GM21526 (cell line): ENCODE results near the gene GPBP1L1.
"Not testable (repeated sequence)": the region's sequence is repeated elsewhere in the genome, so short reads cannot be mapped to it uniquely, and the experiment has no call there.

Experiments
- ATAC-seq: cut with Tn5 transposase; IDR thresholded peaks from one replicate; pipeline ENCODE4 v1.9.1; 2021; ENCODE audit warnings: moderate library complexity; ENCODE audit not compliant: unreplicated experiment, low FRiP score

Gene GPBP1L1, protein sequence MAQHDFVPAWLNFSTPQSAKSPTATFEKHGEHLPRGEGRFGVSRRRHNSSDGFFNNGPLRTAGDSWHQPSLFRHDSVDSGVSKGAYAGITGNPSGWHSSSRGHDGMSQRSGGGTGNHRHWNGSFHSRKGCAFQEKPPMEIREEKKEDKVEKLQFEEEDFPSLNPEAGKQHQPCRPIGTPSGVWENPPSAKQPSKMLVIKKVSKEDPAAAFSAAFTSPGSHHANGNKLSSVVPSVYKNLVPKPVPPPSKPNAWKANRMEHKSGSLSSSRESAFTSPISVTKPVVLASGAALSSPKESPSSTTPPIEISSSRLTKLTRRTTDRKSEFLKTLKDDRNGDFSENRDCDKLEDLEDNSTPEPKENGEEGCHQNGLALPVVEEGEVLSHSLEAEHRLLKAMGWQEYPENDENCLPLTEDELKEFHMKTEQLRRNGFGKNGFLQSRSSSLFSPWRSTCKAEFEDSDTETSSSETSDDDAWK

DNA sequence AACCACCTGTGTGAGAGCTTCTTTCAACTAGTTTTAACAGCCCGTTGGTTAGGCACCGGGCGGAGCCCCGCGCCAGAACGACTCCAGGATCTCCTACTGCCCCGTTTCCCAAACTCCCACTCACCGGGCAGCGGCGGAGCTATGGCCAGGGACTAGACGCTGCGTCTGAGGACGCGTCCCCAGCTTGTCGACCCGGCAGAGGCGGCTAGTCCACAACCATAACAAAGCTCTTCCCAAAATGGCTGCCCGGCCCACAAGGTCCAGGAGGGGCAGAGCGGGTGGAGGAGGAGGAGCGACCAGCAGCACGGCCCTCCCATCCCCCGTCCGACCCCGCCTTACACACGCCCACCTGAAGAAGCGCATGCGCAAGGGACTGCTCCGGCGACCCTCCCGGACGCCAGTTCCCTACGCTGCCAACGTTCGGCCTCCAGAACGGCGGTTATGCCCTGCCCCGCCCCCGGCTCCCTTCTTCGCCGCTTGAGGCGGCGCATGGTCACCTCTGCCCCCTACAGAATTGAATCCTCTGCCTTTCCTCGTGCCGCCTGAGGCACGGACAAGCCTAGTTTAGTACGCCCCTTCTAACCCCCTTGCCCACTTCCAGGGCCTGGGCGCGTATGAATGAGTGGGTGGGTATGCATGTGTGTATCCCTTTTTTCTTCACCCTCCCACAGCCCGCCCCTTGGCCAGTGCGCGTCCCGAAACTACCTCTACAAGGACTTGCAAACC, at the start of gene GPBP1L1:
Gene GPBP1L1 (minus strand): TSS at position 246 of the 726 bp plus-strand sequence. CDS start 27,446 bp downstream, outside the sequence.
- peak; percentile 43 for ATAC-seq

DNA sequence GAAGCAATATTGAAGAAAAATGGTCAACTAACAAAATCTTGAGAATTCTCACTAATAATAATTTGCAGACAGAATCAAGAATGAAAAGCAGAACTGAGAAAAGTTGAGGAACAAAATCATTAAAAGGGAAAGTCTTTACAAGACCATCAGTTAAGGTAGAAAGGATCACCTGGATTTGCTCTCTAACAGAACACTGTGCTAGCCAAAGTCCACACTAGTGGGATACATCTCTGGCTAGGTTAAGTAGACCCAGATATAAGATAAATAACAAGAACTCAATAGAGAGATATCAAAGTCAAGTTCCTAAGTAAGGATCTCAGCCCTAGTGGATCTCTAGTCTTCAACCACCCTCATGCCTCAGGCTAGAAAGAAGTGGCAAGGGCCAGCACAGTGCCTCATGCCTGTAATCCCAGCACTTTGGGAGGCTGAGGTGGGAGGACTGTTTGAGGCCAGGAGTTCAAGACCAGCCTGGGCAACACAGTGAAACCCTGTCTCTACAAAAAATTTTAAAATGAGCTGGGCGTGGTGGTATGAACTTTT, 44.5 kb upstream of the GPBP1L1 start:
- ATAC-seq: no peak

DNA sequence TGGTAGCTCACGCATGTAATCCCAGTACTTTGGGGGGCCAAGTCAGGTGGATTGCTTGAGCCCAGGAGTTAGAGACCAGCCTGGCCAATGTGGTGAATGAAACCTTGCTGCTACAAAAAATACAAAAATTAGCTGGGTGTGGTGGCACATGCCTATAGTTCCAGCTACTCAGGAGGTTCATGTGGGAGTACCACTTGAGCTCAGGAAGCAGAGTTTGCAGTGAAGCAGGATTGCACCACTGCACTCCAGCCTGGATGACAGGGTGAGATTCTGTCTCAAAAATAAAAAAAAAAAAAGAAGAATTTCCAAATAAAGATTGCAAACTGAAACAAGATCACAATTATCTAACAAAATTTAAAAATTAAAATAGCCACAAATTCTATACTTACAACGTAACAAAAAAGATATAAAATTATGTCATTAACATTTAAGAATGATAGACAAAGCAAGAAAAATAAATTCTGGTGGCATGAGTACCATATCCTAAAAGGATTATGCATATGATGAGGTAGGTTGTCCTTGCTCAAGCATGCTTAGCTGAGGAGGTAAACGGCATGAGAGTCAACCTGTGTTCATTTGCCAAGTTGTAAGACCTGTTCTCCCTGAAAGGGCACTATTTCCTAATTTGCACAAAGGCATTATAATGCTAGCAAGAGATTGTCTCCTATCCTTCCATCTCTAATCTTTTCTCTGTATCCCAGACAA, 43.9 kb upstream of the GPBP1L1 start:
- ATAC-seq: no peak

DNA sequence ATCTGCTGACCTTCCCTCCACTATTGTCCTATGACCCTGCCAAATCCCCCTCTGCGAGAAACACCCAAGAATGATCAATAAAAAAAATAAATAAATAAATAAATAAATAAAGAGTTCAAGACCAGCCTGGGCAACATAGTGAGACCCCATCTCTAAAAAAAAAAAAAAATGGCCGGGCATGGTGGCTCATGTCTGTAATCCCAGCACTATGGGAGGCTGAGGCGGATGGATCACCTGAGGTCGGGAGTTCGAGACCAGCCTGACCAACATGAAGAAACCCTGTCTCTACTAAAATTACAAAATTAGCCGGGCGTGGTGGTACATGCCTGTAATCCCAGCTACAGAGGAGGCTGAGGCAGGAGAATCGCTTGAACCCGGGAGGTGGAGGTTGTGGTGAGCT, 39.7 kb upstream of the GPBP1L1 start:
- ATAC-seq: not testable (repeated sequence)

DNA sequence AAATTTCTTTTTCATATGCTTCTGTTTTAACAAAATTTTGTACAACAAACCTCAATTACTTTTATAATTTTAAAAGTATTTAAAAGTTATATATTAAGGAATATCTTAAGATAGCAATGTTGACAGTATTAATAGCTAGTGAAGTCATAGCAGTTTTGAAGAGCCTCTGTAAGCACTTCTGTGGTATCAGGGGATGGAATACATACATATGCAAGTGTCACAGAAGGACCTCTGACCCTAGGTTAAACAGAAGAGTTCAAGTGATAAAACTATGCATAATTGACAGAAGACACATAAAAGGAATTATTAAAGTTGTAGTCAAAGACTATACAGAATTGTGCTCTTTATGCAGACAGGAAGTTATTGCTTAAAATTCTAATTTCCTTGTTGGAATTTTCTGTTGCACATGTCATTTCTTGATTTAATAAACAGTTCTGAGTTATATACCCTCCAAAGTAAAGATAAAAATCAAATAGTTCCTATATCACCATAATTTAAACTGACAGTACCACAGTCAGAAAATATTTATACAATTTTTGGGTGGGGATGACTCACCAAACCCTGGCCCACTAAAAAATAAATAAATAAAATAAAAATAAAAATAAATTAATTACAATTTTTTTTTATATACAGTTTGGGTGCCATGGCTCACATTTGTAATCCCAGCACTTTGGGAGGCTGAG, 37.1 kb upstream of the GPBP1L1 start:
- no peak for ATAC-seq

DNA sequence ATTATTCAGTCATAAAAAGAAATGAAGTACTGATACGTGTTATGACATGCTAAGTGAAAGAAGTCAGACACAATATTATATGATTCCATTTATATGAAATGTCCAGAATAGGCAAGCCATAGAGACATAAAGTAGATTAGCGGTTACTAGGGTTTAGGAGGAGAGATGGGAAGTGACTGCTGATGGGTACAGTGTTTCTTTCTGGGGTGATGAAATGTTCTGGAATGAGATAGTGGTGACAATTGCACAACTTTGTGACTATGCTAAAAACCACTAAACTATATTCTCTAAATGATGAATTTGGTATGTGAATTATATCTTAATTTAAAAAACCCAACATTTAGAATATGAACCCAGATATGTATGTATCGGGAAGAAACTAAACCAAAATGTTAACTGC, 36.5 kb upstream of the GPBP1L1 start:
- no peak for ATAC-seq

DNA sequence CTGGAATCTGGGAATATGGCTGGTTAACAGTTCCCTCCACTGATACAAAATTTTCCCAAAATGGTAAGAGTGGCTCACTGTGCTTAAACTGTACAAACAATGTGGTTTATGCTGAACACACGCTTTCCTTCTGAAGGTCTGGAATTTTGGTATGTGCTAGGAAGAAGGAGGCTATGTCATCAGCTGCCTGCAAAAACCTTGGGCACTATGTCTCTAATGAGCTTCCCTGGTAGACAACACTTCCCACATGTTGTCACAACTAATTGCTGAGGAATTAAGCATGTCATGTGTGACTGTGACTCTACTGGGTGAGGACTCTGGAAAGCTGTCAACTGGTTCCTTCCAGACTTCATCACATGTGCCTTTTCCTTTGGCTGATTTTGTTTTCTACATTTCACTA, 34.9 kb upstream of the GPBP1L1 start:
- no peak for ATAC-seq

DNA sequence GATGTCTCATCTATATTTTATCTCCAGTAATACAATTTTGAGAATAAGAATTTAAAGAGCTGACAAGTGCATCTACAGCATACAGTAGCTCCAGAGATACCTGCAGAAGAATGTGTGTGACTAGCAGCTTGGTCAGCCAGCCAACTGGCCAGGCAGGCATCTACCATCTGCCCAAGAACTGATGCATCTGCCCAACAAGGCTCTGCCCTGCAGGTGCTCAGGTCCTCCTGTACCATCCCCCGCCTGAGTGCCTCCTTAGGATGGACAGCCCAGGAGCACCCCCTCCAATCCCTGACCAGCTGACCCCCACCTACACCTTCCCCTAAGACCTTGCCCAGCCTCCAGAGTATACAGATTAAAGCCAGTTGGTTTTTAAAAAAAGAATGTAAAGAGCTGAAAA, 32.0 kb upstream of the GPBP1L1 start:
- ATAC-seq: no peak

DNA sequence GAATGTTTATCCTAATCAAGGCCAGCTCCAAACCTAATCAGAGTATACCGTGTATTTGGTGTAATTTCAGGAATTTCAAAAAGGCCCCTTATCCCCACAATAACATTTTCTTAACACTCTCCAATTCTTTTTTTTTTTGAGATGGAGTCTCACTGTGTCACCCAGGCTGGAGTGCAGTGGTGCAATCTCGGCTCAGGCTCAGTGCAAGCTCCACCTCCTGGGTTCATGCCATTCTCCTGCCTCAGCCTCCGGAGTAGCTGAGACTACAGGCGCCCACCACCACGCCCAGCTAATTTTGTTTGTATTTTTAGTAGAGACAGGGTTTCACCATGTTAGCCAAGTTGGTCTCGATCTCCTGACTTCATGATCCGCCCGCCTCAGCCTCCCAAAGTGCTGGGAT, 31.1 kb upstream of the GPBP1L1 start:
- ATAC-seq: not testable (repeated sequence)

DNA sequence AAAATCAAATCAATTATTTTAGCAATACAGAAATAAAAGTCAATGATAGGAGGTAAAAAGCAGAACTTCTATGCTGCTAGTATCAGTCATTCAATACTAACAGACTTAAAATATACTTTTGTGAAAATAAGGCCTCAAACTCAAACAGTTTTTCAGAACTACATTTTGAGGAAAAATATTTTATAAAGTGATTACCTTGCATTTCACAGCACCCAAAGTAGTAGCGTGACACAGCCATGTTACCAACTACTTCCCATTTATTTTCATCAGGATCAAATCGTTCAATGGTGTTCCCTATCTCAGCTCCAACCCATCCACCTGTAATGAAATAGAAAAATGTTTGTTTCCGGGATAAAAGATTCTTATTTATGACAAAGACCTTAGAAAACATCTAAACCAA, 30.4 kb upstream of the GPBP1L1 start:
- no peak for ATAC-seq

DNA sequence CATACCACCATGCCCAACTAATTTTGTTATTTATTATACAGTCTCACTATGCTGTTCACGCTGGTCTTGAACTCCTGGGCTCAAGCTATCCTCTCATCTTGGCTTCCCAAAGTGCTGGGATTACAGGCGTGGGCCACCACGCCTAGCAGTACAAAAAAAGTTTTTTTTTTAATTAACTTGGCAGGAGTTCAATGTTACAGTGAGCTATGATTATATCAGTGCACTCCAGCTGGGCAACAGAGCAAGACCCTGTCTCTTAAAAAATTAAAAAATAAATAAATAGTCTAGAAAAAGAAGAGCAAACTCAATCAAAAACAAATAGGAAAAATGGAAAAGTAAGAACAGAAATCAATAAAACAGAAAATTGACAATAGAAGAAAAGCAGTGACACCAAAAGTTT, 27.4 kb upstream of the GPBP1L1 start:
- ATAC-seq: no peak

DNA sequence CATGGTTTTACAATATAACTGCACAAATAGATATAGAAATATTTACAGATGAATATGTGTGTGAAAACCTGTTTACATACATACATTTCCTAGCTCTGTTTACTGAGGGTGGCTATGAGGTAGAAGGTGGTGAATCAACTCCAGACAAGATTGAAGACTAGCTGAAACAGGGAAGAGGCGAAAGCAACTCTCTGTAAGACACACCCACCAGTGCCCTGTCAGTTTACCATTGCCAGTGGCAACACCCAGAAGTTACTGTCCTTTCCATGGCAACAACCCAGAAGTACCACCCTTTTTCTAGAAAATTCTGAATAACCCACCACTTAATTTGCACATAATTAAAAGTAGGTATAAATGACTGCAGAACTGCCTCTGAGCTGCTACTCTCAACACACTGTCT, 18.3 kb upstream of the GPBP1L1 start:
- no peak for ATAC-seq

DNA sequence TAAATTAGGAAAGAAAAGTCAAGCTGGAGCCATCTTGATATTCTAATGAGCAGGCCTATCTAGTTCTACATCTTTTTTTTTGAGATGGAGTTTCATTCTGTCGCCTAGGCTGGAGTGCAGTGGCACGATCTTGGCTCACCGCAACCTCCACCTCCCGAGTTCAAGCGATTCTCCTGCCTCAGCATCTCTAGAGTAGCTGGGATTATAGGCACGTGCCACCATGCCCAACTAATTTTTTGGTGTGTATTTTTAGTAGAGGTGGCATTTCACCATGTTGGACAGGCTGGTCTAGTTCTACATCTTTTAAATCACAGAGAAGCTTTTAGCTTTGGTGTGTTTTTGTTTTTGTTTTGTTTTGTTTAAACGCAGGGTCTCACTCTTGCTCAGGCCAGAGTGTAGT, 8.5 kb upstream of the GPBP1L1 start:
- ATAC-seq: no peak

DNA sequence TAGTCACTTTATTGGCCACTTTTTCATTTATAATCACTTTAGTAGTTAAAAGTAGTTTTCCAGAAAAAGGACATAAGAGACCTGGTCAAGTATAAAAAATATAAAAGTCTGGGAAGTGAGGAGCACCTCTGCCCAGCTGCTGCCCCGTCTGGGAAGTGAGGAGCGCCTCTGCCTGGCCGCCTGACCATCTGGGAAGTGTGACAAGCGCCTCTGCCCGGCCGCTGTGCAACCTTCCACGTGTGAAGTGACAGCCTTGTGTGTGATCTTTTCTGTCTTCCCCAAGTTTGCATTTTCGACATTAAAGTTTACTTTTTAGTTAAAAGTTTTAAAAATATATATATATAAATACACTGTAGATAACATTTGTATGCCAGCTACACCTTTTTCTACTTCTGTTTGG, 7.5 kb upstream of the GPBP1L1 start:
- not testable (repeated sequence) for ATAC-seq

DNA sequence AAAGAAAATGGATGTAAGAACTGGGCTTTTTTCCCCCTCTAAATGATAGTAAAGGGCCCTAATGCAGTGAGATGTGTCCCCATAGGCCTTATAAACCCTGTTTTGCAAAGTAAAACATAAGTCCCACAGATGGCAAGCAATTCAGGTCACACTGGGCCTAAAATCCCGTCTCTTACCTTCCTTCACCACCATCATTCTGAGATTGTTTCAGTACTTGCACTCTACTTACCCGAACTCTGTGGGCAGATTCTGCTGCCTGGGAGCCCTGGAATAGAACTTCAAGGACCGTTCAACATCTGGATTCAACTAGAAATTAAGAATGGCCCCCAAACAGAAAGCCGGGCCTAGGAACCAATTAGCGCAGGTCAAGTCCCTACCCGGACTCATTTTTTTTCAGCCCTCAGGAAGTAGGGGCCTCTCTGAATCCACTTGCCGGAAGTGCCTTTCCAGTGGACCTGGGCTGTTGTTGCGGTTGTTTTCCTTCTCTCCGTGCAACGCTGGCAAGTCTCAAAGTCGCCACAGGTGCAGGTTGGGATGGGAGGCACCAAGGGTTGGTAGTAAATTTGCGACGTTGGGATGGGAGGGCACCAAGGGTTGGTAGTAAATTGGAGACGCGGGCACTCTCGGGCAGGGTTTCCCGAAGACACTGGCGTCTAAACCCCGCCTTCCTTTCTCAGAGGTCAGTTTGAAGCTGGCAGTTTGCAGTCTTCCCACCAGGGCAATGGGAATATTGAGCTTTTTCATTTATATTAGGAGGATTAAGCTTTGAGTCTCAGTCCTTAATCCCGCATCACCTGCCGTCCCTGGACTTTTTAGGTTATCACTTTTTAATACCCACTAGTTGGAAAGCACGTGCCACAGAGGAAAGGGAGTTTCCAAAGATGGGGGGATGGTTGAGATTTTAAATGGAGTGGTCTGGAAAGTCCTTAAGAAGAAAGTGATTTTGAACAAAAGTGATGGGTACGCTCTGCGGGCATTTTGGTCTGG, 1.7 kb upstream of the GPBP1L1 start, which contains the start of gene TMEM69:
Gene TMEM69 (plus strand): TSS at position 428 of the 987 bp plus-strand sequence. CDS start 2,888 bp downstream, outside the sequence.
- peak; percentile 28 for ATAC-seq

DNA sequence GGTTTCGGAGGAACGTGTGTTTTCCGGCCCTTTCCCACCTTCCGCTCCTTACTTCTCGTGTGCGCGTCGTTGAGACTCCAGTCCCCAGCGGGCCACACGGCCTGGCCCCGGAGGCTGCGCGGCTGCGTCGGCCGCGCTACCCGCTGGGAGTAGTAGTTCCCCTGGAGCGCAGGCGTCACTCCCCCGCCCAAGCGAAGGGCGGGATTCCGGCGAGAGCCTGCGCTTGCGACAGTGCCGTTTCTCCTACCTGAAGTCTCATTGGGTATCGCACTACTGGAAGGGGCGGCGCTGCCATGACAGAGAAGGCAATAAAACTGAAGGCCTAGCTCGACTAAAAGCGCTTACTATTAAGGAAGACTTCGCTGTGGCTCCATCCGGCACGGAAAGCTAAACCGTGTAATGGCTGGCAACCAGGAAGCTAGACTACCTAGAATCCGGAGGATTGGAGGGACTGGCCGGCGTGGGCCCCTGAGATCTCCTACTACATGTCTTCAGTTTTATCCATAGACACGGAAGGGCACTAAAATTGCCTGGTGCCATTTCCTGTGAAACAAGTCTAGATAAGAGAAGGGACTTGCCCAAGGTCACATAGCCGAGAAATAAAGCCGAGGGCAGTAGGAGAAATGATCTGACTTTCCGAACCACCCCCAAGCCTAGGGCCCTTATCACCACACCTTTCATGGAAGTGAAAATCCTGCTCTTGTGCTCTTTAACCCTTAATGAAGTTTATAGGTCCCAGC, 851 bp upstream of the GPBP1L1 start:
- ATAC-seq: peak; percentile 74

DNA sequence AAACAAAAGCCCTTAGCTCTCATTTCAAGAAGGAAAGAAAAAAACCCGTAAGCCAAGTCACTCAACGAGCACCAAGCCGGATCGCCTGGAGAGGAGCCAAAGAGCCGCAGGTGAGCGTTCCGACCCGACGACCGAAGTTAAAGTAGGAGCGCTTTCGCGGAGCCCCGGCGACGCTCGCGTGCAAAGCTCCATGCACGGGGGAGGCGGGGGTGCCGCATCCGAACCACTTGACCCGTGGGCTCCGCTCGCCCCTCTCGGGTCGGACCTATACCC, 382 bp downstream of the GPBP1L1 start:
- peak; percentile 19 for ATAC-seq

DNA sequence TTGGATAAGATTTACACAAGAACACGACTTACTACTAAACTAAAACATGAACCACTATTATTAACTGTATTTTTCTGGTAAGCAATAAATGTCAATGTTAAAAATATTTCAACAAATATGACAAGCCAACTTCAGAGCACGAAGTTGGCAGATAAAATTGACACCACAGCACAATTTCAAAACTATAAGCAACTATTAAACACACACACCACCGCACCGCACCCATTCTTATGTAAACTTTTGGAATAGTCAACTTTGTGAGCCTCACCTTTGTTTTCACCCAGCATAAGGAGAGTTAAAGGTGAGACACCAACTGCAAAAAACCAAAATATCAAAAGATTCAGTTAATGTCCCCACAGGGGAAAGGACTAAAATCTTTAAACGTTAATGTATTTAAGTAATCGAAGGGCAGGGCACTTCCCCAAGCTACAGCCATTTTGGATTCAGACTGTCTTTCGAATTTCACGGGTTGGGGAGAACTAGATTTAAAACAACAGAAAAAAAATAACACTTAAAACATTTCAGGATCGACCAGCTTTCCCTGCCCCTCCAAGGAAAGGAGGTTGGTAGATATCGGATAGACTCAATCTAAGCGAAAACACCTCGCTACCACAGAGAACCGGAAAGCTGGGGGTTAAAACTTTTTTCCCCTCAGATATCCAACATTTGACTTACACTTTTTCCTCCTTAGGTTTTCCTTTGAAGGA, 872 bp downstream of the GPBP1L1 start:
- ATAC-seq: no peak
